Measurements from ENCODE around the gene RBM20.
A peak's percentile ranks its signal among the peaks of the same experiment; 100 is the strongest.

The RBM20 gene

DNA sequence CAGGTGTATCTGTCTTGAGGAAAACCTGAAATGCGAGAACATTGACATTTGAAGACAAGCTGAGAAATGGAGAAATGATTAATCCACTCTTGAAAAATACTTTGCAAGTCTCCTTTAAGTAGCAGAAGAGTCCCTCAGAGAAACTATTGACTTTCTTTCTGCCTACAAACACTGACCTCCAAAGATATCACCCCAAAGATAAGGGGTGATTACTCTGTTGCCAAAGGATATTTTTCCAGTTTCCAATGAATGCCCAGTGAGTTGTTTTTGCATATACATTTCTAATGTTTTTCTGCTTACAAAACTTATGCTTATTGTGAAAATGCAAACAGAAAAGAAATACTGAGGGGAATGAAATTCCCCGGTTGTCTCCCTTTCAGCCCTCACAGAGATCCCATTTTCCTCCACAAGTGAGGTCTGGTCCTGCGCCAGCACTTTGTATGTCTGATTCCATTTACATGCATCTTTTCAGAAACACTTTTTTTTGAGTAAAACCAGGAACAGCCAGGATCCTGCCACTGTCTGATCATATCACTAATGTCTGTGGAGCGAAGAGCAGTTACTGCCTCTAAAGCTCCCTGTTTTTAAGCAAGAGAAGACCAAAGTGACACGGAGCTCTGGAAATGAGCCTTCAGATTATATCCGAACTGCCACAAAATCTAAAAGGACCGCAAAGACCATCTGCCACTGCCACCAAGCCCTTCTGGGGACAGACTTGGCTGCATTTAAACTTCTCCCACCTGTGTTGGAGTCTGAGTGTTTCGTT, 144.7 kb downstream of the RBM20 start:
- no peaks in the 10 kb centered on the region for H3K36me3 ChIP-seq (ENCODE audit: control insufficient read depth in 1 of 2, insufficient read depth in 2 of 2, low read length in 2 of 2)
- H3K27ac ChIP-seq (ENCODE audit: low read length), result no peak overlapping the region
- no peak overlapping the region for H3K4me3 ChIP-seq (ENCODE audit: low read depth in 1 of 2, low read length in 2 of 2)
- no peaks in the 10 kb centered on the region for H3K27me3 ChIP-seq (ENCODE audit: low read depth, low read length)
- peaks cover 3 to 26% of the 10 kb centered on the region in 2 donors for H3K4me1 ChIP-seq (ENCODE audit: control insufficient read depth in 1 of 2, insufficient read depth in 2 of 2, low read length in 2 of 2)
- H3K9me3 ChIP-seq (ENCODE audit: control insufficient read depth in 1 of 2, low read length in 2 of 2), result no peaks in the 10 kb centered on the region

DNA sequence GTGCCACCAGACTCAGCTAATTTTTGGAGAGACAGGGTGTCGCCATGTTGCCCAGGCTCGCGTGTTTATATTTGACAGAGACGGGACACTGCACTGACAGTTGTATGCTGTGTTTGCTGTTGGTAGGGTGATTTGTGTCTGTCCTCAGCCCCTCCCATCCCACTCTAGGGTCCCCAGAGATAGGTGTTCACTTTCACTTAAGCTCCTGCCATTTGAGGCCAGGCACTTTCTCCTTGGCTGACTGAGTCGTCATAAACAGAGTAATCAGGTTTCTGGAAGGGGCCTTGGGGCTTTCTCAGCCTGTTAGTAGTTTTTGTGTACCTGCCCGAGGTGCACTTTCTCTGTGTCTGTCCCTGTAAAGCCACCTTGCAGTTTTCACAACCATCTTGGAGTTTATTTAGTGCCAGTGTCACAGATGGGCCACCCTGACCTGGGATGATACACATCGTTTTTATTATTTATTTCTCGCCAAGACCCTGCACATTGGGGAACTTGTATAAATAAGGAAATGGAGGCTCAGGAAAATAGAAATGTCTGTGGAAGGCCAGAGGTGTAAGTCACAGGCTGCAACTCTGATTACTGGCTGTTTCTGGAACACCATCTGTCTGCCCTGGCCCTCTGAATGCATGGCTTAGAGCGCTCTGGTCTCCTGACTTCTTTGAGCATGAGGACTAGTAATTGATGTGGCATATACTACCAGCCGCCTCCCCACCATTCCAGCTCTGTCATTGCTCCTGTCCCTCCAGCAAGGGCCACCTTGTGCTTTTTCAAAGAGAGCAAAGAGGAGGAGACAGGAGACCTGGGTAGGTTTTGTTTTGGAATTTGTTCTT, 145.7 kb downstream of the RBM20 start:
- Histone ChIP-seq H3K4me3 (ENCODE audit: low read depth in 1 of 2, low read length in 2 of 2) (no peak overlapping the region), H3K36me3 (ENCODE audit: control insufficient read depth in 1 of 2, insufficient read depth in 2 of 2, low read length in 2 of 2) (no peaks in the 10 kb centered on the region), H3K9me3 (ENCODE audit: control insufficient read depth in 1 of 2, low read length in 2 of 2) (no peaks in the 10 kb centered on the region), H3K27ac (ENCODE audit: low read length) (no peak overlapping the region), H3K4me1 (ENCODE audit: control insufficient read depth in 1 of 2, insufficient read depth in 2 of 2, low read length in 2 of 2) (peaks cover 9 to 34% of the 10 kb centered on the region in 2 donors), H3K27me3 (ENCODE audit: low read depth, low read length) (no peaks in the 10 kb centered on the region)

DNA sequence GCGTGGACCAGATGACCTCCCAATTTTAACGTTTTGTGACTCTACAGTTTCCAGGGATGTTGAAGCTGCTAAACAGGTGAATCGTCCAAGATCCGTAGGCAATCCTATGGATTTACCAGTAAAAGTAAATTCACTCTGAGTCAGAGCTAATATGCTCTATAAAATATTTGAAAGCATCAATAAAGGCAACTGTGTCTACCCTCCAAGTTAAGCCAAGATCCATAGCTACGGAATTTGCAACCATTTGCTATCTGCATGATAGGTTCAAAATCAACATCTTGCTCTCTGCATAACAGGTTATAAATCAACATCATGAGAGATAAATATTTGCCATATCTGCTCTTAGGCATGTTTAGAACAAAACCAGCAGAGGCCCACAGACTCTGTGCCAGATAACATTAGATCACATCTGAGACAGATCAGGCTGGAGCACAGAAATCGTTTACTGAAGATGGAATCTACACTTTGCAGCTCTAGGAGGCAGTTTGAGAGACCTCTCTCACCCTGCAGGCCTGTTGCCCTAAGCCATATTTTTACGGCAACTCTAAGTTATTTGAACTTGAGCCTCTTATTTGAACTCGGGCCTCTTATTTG, 146.9 kb downstream of the RBM20 start:
- no peaks in the 10 kb centered on the region for H3K9me3 ChIP-seq (ENCODE audit: control insufficient read depth in 1 of 2, low read length in 2 of 2)
- no peaks in the 10 kb centered on the region for H3K36me3 ChIP-seq (ENCODE audit: control insufficient read depth in 1 of 2, insufficient read depth in 2 of 2, low read length in 2 of 2)
- H3K27me3 ChIP-seq (ENCODE audit: low read depth, low read length), result no peaks in the 10 kb centered on the region
- H3K27ac ChIP-seq (ENCODE audit: low read length), result no peak overlapping the region
- H3K4me3 ChIP-seq (ENCODE audit: low read depth in 1 of 2, low read length in 2 of 2), result no peak overlapping the region
- H3K4me1 ChIP-seq (ENCODE audit: control insufficient read depth in 1 of 2, insufficient read depth in 2 of 2, low read length in 2 of 2), result peaks cover 9 to 37% of the 10 kb centered on the region in 2 donors

DNA sequence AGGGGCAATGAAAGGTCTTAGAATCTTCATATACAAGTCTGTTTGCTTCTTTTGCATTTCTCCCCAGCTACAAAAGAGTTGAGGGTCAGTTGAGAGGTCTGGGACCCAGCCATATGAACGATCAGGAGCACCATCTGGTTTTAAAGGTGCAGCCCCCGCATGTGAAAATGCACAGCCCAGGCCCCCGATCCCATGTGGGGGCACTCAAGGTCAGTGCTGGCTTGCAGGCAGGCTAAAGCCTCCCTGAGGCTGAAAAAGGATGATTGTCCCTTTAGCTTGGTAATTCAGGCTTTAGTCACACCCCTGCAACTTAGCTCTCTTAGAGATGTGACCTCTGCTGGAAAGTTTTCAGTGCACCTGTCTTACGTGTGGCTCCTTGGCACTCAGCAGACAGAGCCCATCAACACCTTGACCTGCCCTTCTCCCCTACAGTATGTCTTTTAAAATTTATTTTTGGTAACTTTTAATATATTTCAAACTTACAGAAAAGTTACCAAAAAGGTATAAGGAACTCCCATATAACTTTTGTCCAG, 147.5 kb downstream of the RBM20 start:
- Histone ChIP-seq H3K27ac (ENCODE audit: low read length) (no peak overlapping the region), H3K27me3 (ENCODE audit: low read depth, low read length) (no peaks in the 10 kb centered on the region), H3K9me3 (ENCODE audit: control insufficient read depth in 1 of 2, low read length in 2 of 2) (no peaks in the 10 kb centered on the region), H3K36me3 (ENCODE audit: control insufficient read depth in 1 of 2, insufficient read depth in 2 of 2, low read length in 2 of 2) (no peaks in the 10 kb centered on the region), H3K4me1 (ENCODE audit: control insufficient read depth in 1 of 2, insufficient read depth in 2 of 2, low read length in 2 of 2) (peaks cover 9 to 37% of the 10 kb centered on the region in 2 donors), H3K4me3 (ENCODE audit: low read depth in 1 of 2, low read length in 2 of 2) (no peak overlapping the region)

DNA sequence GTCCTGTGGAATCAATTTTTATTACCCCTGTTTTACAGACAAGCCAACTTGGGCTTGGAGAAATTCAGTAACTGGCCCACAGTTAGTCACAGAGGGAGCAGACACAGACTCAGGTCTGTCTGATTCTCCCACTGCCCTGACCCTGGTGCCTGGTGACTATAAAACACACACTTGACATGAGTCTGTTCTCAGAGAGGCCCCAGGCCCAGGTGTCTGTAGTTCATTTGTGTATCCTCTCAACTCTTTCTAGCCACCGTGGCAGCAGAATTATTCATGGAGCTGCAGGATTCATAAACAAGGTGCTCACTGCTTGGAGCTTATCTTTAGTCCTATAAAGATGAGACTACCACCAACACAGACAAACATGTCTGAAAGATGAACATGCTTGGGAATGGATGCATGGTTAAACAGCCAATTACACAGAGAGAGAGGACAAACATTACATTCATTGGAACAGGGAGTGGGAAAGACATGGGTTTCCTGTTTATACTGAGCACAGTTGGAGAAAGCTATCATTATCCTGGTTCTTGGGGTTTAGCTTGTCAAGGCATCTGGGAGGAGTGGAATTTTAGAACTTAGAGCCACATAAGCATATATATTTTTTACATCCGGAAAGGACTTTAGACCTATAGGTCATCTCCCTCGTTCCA, 148.5 kb downstream of the RBM20 start:
- H3K4me3 ChIP-seq (ENCODE audit: low read depth in 1 of 2, low read length in 2 of 2), result no peak overlapping the region
- H3K27ac ChIP-seq (ENCODE audit: low read length), result no peak overlapping the region
- no peaks in the 10 kb centered on the region for H3K27me3 ChIP-seq (ENCODE audit: low read depth, low read length)

DNA sequence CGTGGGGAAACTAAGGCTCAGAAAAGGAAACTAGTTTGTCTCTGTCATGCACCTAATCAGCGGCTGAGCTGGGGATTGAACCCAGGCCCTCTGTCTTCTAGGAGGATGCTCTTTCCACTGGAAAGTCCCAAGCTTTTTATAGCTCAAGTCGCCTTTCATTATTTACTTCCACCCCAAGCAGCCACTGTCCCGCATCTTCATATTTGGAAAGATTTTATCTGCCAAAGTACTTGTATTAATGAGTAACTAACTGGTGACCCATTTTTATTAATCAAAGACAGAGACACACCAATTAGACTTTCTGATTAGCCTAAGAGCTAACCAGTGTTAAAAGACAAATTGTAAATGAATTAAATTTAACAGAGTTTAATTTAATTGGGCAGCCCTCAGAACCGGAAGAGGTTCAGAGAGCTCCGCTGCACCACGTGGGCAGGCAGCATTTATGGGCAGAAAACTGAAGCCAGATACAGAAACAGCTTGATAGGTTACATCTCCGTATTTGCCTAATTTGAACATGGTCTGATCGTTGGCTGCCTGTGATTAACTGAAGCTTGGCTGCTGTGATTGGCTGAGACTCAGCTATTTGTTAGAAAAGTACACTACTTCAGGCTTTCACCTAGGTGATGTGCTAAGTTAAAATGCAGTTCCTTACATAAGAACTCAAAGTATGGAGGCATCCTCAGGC, 149.1 kb downstream of the RBM20 start:
- no peaks in the 10 kb centered on the region for H3K9me3 ChIP-seq (ENCODE audit: control insufficient read depth in 1 of 2, low read length in 2 of 2)
- peaks cover 9 to 37% of the 10 kb centered on the region in 2 donors for H3K4me1 ChIP-seq (ENCODE audit: control insufficient read depth in 1 of 2, insufficient read depth in 2 of 2, low read length in 2 of 2)
- H3K36me3 ChIP-seq (ENCODE audit: control insufficient read depth in 1 of 2, insufficient read depth in 2 of 2, low read length in 2 of 2), result no peaks in the 10 kb centered on the region
- no peak overlapping the region for H3K4me3 ChIP-seq (ENCODE audit: low read depth in 1 of 2, low read length in 2 of 2)
- no peaks in the 10 kb centered on the region for H3K27me3 ChIP-seq (ENCODE audit: low read depth, low read length)
- H3K27ac ChIP-seq (ENCODE audit: low read length), result no peak overlapping the region

More for the DNA sequence above, 148.5 kb downstream of the RBM20 start:
- no peaks in the 10 kb centered on the region for H3K36me3 ChIP-seq (ENCODE audit: control insufficient read depth in 1 of 2, insufficient read depth in 2 of 2, low read length in 2 of 2)
- peaks cover 9 to 37% of the 10 kb centered on the region in 2 donors for H3K4me1 ChIP-seq (ENCODE audit: control insufficient read depth in 1 of 2, insufficient read depth in 2 of 2, low read length in 2 of 2)
- H3K9me3 ChIP-seq (ENCODE audit: control insufficient read depth in 1 of 2, low read length in 2 of 2), result no peaks in the 10 kb centered on the region

DNA sequence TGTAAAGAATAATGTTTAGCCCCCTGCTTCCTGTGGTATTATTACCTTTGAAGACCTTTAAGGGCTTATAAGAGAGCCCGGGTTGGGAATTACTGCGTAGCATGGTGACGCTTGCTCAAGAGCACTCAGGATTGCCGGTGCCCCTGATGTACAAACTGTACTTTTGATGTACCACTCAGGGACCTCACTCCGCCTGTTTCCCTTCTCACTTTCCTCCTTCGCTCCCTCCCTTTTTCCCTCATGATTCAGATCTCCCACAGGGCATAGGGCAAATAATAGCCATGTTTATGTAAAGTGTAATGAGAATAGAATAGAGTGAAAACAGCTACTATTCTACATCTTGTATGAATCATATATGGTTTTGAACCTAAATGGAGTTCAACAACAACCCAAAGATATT, 149.8 kb downstream of the RBM20 start:
- Histone ChIP-seq H3K4me3 (ENCODE audit: low read depth in 1 of 2, low read length in 2 of 2) (no peak overlapping the region), H3K9me3 (ENCODE audit: control insufficient read depth in 1 of 2, low read length in 2 of 2) (no peaks in the 10 kb centered on the region), H3K27ac (ENCODE audit: low read length) (peak overlapping the region; percentile 22), H3K27me3 (ENCODE audit: low read depth, low read length) (no peaks in the 10 kb centered on the region), H3K36me3 (ENCODE audit: control insufficient read depth in 1 of 2, insufficient read depth in 2 of 2, low read length in 2 of 2) (no peaks in the 10 kb centered on the region), H3K4me1 (ENCODE audit: control insufficient read depth in 1 of 2, insufficient read depth in 2 of 2, low read length in 2 of 2) (peaks cover 9 to 37% of the 10 kb centered on the region in 2 donors)

DNA sequence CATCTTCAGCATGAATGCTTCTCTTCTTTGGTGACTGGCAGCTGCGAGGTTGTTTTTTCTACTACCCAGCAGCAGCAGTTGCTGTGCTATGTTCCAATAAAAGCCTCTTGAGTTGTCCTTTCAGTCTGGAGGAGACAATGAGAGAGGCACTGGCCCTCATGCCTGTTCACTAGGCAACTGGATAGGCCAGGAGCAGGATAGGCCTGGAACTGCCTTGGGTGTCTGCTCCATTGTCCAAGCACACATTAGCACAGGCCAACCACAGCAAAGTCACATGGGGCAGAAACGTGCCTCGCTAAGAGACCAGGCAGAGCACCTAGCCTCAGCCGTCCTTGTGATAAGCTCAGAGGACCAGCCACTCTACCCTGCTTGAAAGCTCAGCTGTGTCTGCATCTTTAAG, 150.7 kb downstream of the RBM20 start:
- Histone ChIP-seq H3K36me3 (ENCODE audit: control insufficient read depth in 1 of 2, insufficient read depth in 2 of 2, low read length in 2 of 2) (no peaks in the 10 kb centered on the region), H3K9me3 (ENCODE audit: control insufficient read depth in 1 of 2, low read length in 2 of 2) (no peaks in the 10 kb centered on the region), H3K27ac (ENCODE audit: low read length) (peak overlapping the region; percentile 22), H3K27me3 (ENCODE audit: low read depth, low read length) (no peaks in the 10 kb centered on the region), H3K4me1 (ENCODE audit: control insufficient read depth in 1 of 2, insufficient read depth in 2 of 2, low read length in 2 of 2) (peaks cover 9 to 37% of the 10 kb centered on the region in 2 donors), H3K4me3 (ENCODE audit: low read depth in 1 of 2, low read length in 2 of 2) (no peak overlapping the region)

DNA sequence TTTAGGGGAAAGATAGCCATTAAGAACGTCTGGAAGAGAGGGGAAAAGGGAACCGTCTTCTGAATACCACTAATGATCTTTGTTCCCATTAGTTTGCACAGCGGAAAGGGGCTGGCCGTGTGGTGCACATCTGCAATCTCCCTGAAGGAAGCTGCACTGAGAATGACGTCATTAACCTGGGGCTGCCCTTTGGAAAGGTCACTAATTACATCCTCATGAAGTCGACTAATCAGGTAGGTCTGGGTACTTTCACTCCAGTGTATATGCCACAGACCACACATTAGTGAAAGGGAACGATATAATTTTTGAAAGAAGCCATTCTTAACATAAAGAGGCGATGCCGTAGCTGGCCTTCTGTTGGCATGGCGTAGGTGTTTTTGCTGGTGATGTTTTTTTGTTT, 153.3 kb downstream of the RBM20 start:
- H3K36me3 ChIP-seq (ENCODE audit: control insufficient read depth in 1 of 2, insufficient read depth in 2 of 2, low read length in 2 of 2), result no peaks in the 10 kb centered on the region
- H3K27ac ChIP-seq (ENCODE audit: low read length), result no peak overlapping the region
- no peaks in the 10 kb centered on the region for H3K27me3 ChIP-seq (ENCODE audit: low read depth, low read length)
- H3K4me1 ChIP-seq (ENCODE audit: control insufficient read depth in 1 of 2, insufficient read depth in 2 of 2, low read length in 2 of 2), result peaks cover 6 to 25% of the 10 kb centered on the region in 2 donors
- no peak overlapping the region for H3K4me3 ChIP-seq (ENCODE audit: low read depth in 1 of 2, low read length in 2 of 2)
- H3K9me3 ChIP-seq (ENCODE audit: control insufficient read depth in 1 of 2, low read length in 2 of 2), result no peaks in the 10 kb centered on the region

DNA sequence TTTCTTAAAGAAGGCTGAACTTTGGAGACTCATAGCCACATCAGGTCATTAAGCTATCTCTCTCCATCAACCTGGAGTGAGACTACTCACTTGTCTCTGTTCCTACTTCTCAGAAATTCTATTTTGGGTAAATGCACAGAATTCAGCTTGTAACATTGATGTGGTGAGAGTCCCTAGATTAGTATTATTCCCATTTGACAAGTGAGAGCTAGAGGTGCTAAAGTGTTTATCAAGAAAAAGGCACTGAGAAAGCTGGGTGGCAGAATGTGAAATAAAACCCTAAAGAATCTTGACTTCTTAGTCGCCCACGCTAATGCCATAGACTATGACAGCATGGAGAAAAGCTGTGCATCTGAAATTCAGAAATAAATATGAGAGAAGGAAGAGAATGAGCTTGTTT, 154.2 kb downstream of the RBM20 start:
- Histone ChIP-seq H3K27ac (ENCODE audit: low read length) (no peak overlapping the region), H3K36me3 (ENCODE audit: control insufficient read depth in 1 of 2, insufficient read depth in 2 of 2, low read length in 2 of 2) (no peaks in the 10 kb centered on the region), H3K27me3 (ENCODE audit: low read depth, low read length) (no peaks in the 10 kb centered on the region), H3K9me3 (ENCODE audit: control insufficient read depth in 1 of 2, low read length in 2 of 2) (no peaks in the 10 kb centered on the region), H3K4me1 (ENCODE audit: control insufficient read depth in 1 of 2, insufficient read depth in 2 of 2, low read length in 2 of 2) (peaks cover 14 to 23% of the 10 kb centered on the region in 2 donors), H3K4me3 (ENCODE audit: low read depth in 1 of 2, low read length in 2 of 2) (no peak overlapping the region)

Measured in muscle layer of duodenum (tissue), 2 donors.